K562 (cell line): ENCODE results near the gene CRLF2. TPM values are rescaled to one million over a fixed set of nuclear protein-coding genes. Genes with fewer than 3 reads are reported as not detected.

Experiments used
- ATAC-seq: fragments of 200-7000 bp; cut with Tn5 transposase; 3 replicates; pipeline ENCODE4 v1.9.1; 2020; ENCODE audit warnings: moderate library complexity
- BruUV-seq: library from RNA; stranded (reverse); fragments of 400-500 nt; replicated peaks from 2 replicates; lab custom pipeline; 2021; lab: Mats Ljungman, UMichigan
- CTCF ChIA-PET: fragments of 300-600 bp; formaldehyde crosslinking; extraction: SDS; loops from one replicate; lab custom pipeline; 2021; ENCODE audit warnings: low intra/inter-chr PET ratio; lab: Yijun Ruan, JAX
- POLR2A ChIA-PET: fragments of 300-600, 350-650 bp; sonication (Branson Sonifier 250); formaldehyde crosslinking; extraction: SDS; loops from one replicate; lab custom pipeline; 2021; ENCODE audit warnings: antibody characterized with exemption, inconsistent platforms; lab: Yijun Ruan, JAX
- DNase-seq, 4 experiments: peaks; one replicate each; pipeline versions ENCODE4 v3.0.0 to v3.0.0-alpha.2; 2011 to 2018; ENCODE audit warnings: low spot score in 3 of 4, mixed read lengths in 3 of 4; ENCODE audit errors: extremely low read depth in 1 of 4
- FAIRE-seq: peaks from 2 replicates; lab custom pipeline; 2011; peaks lifted over from hg19 to GRCh38; lab: Jason Lieb, UNC
- H2AFZ ChIP-seq: 2 replicates; pipeline ENCODE4 v1.6.0; 2011; ENCODE audit warnings: low read depth, low read length, control low read depth, inconsistent platforms
- H3K27ac ChIP-seq: fragments of 200-600 bp; 3 replicates; pipeline ENCODE4 v1.8.0; 2011; ENCODE audit warnings: low read depth, mild to moderate bottlenecking, control low read depth, inconsistent platforms, low read length, moderate library complexity, mixed read lengths; ENCODE audit errors: extremely low read depth
- H3K27me3 ChIP-seq, 2 experiments: fragments of 300-600 bp in 1 of 2; 2 replicates in 1 of 2; 3 replicates in 1 of 2; pipeline versions ENCODE4 v1.6.0 to v1.8.0; 2011; ENCODE audit warnings: inconsistent platforms in 2 of 2, low read length in 2 of 2, mild to moderate bottlenecking in 1 of 2, mixed read lengths in 1 of 2, moderate library complexity in 1 of 2; ENCODE audit not compliant: control insufficient read depth in 2 of 2, insufficient read depth in 2 of 2
- H3K36me3 ChIP-seq: fragments of 300-600 bp; 3 replicates; pipeline ENCODE4 v1.8.0; 2011; ENCODE audit warnings: mild to moderate bottlenecking, low read length, inconsistent platforms; ENCODE audit not compliant: control insufficient read depth, insufficient read depth
- H3K4me1 ChIP-seq, 2 experiments: fragments of 200-600 bp in 1 of 2; replicated peaks in 1 of 2; 2 replicates in 1 of 2; 3 replicates in 1 of 2; pipeline versions ENCODE4 v1.5.1 to v1.8.0; 2011; ENCODE audit warnings: inconsistent platforms in 2 of 2, low read length in 2 of 2, mild to moderate bottlenecking in 1 of 2, mixed read lengths in 1 of 2, moderate library complexity in 1 of 2; ENCODE audit not compliant: control insufficient read depth in 2 of 2, insufficient read depth in 2 of 2
- H3K4me2 ChIP-seq: 2 replicates; pipeline ENCODE4 v1.6.1; 2011; ENCODE audit warnings: low read length, control low read depth, inconsistent platforms, mixed read lengths; ENCODE audit not compliant: insufficient read depth
- H3K4me3 ChIP-seq: fragments of 200-600 bp; sonication (generic), shearing (Covaris generic); 2 replicates; pipeline ENCODE4 v1.5.1; 2016; ENCODE audit warnings: control low read depth, inconsistent platforms
- H3K79me2 ChIP-seq: fragments of 200-600 bp; 3 replicates; pipeline ENCODE4 v1.8.0; 2011; ENCODE audit warnings: low read length, inconsistent platforms; ENCODE audit not compliant: control insufficient read depth, insufficient read depth
- H3K9ac ChIP-seq, 2 experiments: 2 replicates each; pipeline versions ENCODE4 v1.6.0 to v1.6.1; 2011; ENCODE audit warnings: low read depth in 2 of 2, low read length in 2 of 2, control low read depth in 1 of 2, inconsistent platforms in 1 of 2, mild to moderate bottlenecking in 1 of 2, mixed read lengths in 1 of 2; ENCODE audit not compliant: insufficient read depth in 1 of 2
- H3K9me1 ChIP-seq: one replicate; pipeline ENCODE4 v1.6.0; 2011; ENCODE audit warnings: inconsistent platforms, mild to moderate bottlenecking, low read length, moderate library complexity; ENCODE audit not compliant: control insufficient read depth, insufficient read depth
- H3K9me3 ChIP-seq: replicated peaks from 2 replicates; pipeline ENCODE4 v1.5.1; 2011; ENCODE audit warnings: low read depth, low read length, inconsistent platforms; ENCODE audit not compliant: control insufficient read depth, insufficient read depth
- H4K20me1 ChIP-seq: replicated peaks from 2 replicates; pipeline ENCODE4 v1.6.1; 2011; ENCODE audit warnings: low read length, inconsistent platforms, mixed read lengths; ENCODE audit not compliant: control insufficient read depth, insufficient read depth
- AFF4 ChIP-seq: sonication (generic); formaldehyde crosslinking; IDR thresholded peaks from 2 replicates; pipeline ENCODE4 v1.8.0; 2023; ENCODE audit warnings: mild to moderate bottlenecking, missing genetic modification reagents
- MLLT1 ChIP-seq, 2 experiments: fragments of 450-650 bp; IDR thresholded peaks; 2 replicates each; pipeline ENCODE4 v1.6.1; 2016
- PHF20 ChIP-seq: fragments of 450-650 bp; IDR thresholded peaks from 2 replicates; pipeline ENCODE4 v1.6.1; 2018; ENCODE audit not compliant: partially characterized antibody
- RAD51 ChIP-seq: fragments of 450-650 bp; IDR thresholded peaks from 2 replicates; pipeline ENCODE4 v1.7.1; 2016; ENCODE audit warnings: low read depth, mild to moderate bottlenecking, borderline replicate concordance
- REST ChIP-seq, 2 experiments: fragments of 450-650 bp; formaldehyde crosslinking in 1 of 2; IDR thresholded peaks; 2 replicates each; pipeline versions ENCODE4 v1.4.0 to v1.6.1; 2014 to 2020; ENCODE audit warnings: mild to moderate bottlenecking in 2 of 2, borderline replicate concordance in 1 of 2, low read depth in 1 of 2
- SRSF9 ChIP-seq: fragments of 200-400 bp; formaldehyde crosslinking; IDR thresholded peaks from 2 replicates; pipeline ENCODE4 v1.6.1; 2017; ENCODE audit warnings: low read depth, low read length, borderline replicate concordance
- XRCC5 ChIP-seq: fragments of 200-400 bp; formaldehyde crosslinking; IDR thresholded peaks from 2 replicates; pipeline ENCODE4 v1.6.1; 2017; ENCODE audit warnings: low read depth, mild to moderate bottlenecking, low read length
- ZBTB7A ChIP-seq: IDR thresholded peaks from 2 replicates; pipeline ENCODE4 v1.6.1; 2011; ENCODE audit warnings: low read depth, mild to moderate bottlenecking, low read length, moderate library complexity, borderline replicate concordance; ENCODE audit not compliant: control insufficient read depth
- ZNF444 ChIP-seq: fragments of 250-450 bp; sonication (Bioruptor Pico); IDR thresholded peaks from 2 replicates; pipeline ENCODE4 v1.4.0; 2020; ENCODE audit warnings: mild to moderate bottlenecking, moderate library complexity
- WGBS: fragments of 100-300 bp; shearing (Covaris generic); methylation state at CpG from one replicate; pipeline ENCODE4 v1.1.6; 2016; ENCODE audit warnings: low coverage, mixed read lengths; ENCODE audit not compliant: insufficient coverage; ENCODE audit errors: missing lambda C conversion rate; 5-methylcytosine and 5-hydroxymethylcytosine counted together
- in situ Hi-C: fragments of 300-500 bp; cut with MboI; formaldehyde crosslinking; loops from 4 replicates; pipeline ENCODE4 v1.15.0; 2018; ENCODE audit warnings: inconsistent platforms, mixed read lengths
- intact Hi-C: fragments of 100-400 bp; cut with micrococcal nuclease; formaldehyde crosslinking; loops from 2 replicates; pipeline ENCODE4 v1.14.2; 2022
- polyA plus RNA-seq, 8 experiments: library from polyadenylated mRNA; depleted of rRNA in 4 of 8; stranded (reverse) in 5 of 8; unstranded in 3 of 8; fragments of >200 nt; fragmentation: Nextera tagmentation in 2 of 8; fragmentation: Illumina TruSeq in 1 of 8; extraction: Ambion mirVana in 2 of 8; extraction: Trizol in 1 of 8; gene quantifications; 2 replicates each; pipeline versions ENCODE4 v1.2.1 to v1.2.3, GENCODE V29; 2011 to 2014; ENCODE audit warnings: inconsistent platforms in 1 of 8, missing spikeins in 1 of 8
- total RNA-seq, 7 experiments: library from RNA; depleted of rRNA in 6 of 7; stranded (reverse); fragments of >200 nt in 6 of 7; fragmentation: Illumina TruSeq in 2 of 7; extraction: Trizol in 2 of 7; gene quantifications; 2 replicates each; pipeline versions ENCODE4 v1.2.1 to v1.2.3, GENCODE V29; 2011 to 2021; ENCODE audit warnings: low replicate concordance in 1 of 7

CRLF2 gene
- total and polyA plus RNA-seq, 9 of the 15 experiments (the other 6 are each of a cell fraction or from before 2014, with no cell fraction given) = not detected

GRCh38 chrX:1167466-1167865, 45.0 kb downstream of the CRLF2 start:
- no peak for ATAC-seq
- BruUV-seq = no TSS peak
- TF ChIP-seq REST (IDR thresholded peaks at IDR 0.05; ENCODE audit: borderline replicate concordance) (no peak), REST (CRISPR knock-in tag; IDR thresholded peaks at IDR 0.05; ENCODE audit: low read depth) (no peak), AFF4 (no peak), XRCC5 (no peak), SRSF9 (no peak), ZBTB7A (no peak), MLLT1 (IDR thresholded peaks at IDR 0.05) (no peak), RAD51 (no peak), PHF20 (no peak), ZNF444 (CRISPR knock-in tag) (no peak)

More at GRCh38 chrX:1167466-1167865, 45.0 kb downstream of the CRLF2 start:
- Histone ChIP-seq H3K27me3 (no peaks in the 10 kb centered on the region), H3K9ac (no peak overlapping the region), H2AFZ (no peak overlapping the region), H3K4me3 (no peak overlapping the region), H3K4me1 (no peaks in the 10 kb centered on the region; a peak in 1 of 5 replicates), H4K20me1 (no peaks in the 10 kb centered on the region), H3K9me3 (no peaks in the 10 kb centered on the region), H3K79me2 (no peaks in the 10 kb centered on the region), H3K4me2 (no peak overlapping the region), H3K36me3 (no peaks in the 10 kb centered on the region), H3K27ac (no peak overlapping the region), H3K9me1 (no peaks in the 10 kb centered on the region)
- POLR2A ChIA-PET = no interaction called here
- CTCF ChIA-PET = no interaction called here
- 3% methylated on average over 4 of the region's 4 CpGs for WGBS
- FAIRE-seq (no peak), DNase-seq (no peak)
- intact Hi-C loops (no loop called here), in situ Hi-C loops (no loop called here)
